Spinal cord (tissue), 10 donors: ENCODE measurements around the gene BAHCC1. TPM values are rescaled to one million over a fixed set of nuclear protein-coding genes. Genes with fewer than 3 reads are reported as not detected.

Experiments used
- DNase-seq, 6 donors: peaks; one replicate each; pipeline versions ENCODE4 v3.0.0 to v3.0.0-alpha.2; 2013 to 2015; ENCODE audit warnings: low spot score in 6 of 6, low read depth in 4 of 6
- H3K27ac ChIP-seq: one replicate; pipeline ENCODE4 v1.5.1; 2013; ENCODE audit warnings: low read depth, low read length, control low read depth
- H3K27me3 ChIP-seq: one replicate; pipeline ENCODE4 v1.6.1; 2013; ENCODE audit warnings: low read length; ENCODE audit not compliant: control insufficient read depth, insufficient read depth
- H3K36me3 ChIP-seq: one replicate; pipeline ENCODE4 v1.6.1; 2013; ENCODE audit warnings: low read length; ENCODE audit not compliant: control insufficient read depth, insufficient read depth
- H3K4me1 ChIP-seq: one replicate; pipeline ENCODE4 v1.6.1; 2013; ENCODE audit warnings: low read length; ENCODE audit not compliant: control insufficient read depth, insufficient read depth
- H3K4me3 ChIP-seq: one replicate; pipeline ENCODE4 v1.5.1; 2013; ENCODE audit warnings: low read depth, low read length, control low read depth
- H3K9me3 ChIP-seq: one replicate; pipeline ENCODE4 v1.6.1; 2013; ENCODE audit warnings: low read length; ENCODE audit not compliant: control insufficient read depth, insufficient read depth
- WGBS: methylation state at CpG from one replicate; pipeline ENCODE4 v1.1.5; 2013; ENCODE audit warnings: missing lambda C conversion rate; ENCODE audit not compliant: insufficient coverage; 5-methylcytosine and 5-hydroxymethylcytosine counted together
- polyA plus RNA-seq, 2 donors: library from polyadenylated mRNA; unstranded; fragments of 120-200 nt; gene quantifications; one replicate each; pipeline ENCODE4 v1.2.1, GENCODE V29; 2013; ENCODE audit not compliant: insufficient read length in 2 of 2
- total RNA-seq, 2 donors: library from RNA; depleted of rRNA in 1 of 2; stranded (reverse); fragments of 120-200 nt in 1 of 2; fragments of >200 nt in 1 of 2; gene quantifications; one replicate each; pipeline versions ENCODE4 v1.2.3 to v1.2.4, GENCODE V29; 2013 to 2014
- donor health status: healthy.

Gene BAHCC1
- total and polyA plus RNA-seq, 4 donors = 9.3 to 33.4 (median 20.5) TPM

DNA sequence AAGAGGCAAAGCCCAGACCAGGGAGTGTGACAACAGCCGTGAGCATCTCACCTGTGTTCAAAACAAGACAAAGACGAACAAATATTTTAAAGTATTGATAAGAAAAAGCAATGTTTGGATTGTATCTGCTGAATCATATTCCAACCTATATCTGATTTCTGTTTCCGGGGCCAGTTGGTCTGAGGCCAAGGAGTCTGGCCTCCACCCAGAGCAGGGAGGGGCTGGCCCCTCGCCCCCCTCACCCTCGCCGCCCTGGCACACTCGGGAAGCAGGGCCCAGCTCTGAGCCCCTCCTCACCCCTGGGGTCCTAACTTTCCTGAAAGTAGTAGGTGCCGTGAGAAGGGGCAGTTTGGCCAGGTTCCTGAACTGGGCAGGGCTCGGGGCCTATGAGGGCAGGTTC is 69.3 kb downstream of the BAHCC1 start:
- DNase-seq = no peak
- Histone ChIP-seq H3K27ac (no peak overlapping the region), H3K9me3 (no peaks in the 10 kb centered on the region), H3K4me1 (peaks cover 43% of the 10 kb centered on the region), H3K36me3 (peaks cover 97% of the 10 kb centered on the region), H3K4me3 (no peak overlapping the region), H3K27me3 (no peaks in the 10 kb centered on the region)
- WGBS = 76% methylated on average over 5 of the region's 9 CpGs

DNA sequence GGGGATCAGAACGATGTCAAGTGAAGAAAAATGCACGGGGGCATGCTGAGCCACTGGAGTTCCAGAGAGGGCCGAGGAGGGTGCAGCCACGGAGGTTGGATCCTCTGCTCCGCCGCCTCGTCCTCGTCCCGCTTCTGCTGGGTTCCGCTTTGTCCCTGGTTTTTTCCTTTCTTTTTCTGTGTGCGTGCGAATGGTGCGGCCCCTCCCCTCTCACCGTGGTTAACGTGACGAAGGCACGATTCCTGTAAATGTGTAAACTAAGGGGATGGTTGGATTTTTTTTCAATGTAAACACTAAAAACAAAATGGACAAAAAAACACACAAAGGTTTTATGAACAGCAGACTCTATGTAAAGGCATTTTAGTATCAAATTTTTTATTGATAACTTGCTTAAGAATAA is 70.7 kb downstream of the BAHCC1 start:
- peak in 1 of 6 donors; percentile 54 for DNase-seq
- H3K9me3 ChIP-seq = no peaks in the 10 kb centered on the region
- no peaks in the 10 kb centered on the region for H3K27me3 ChIP-seq
- peaks cover 42% of the 10 kb centered on the region for H3K4me1 ChIP-seq
- peaks cover 88% of the 10 kb centered on the region for H3K36me3 ChIP-seq
- H3K27ac ChIP-seq = no peak overlapping the region
- H3K4me3 ChIP-seq = no peak overlapping the region
- 18% methylated on average over 2 of the region's 17 CpGs for WGBS

DNA sequence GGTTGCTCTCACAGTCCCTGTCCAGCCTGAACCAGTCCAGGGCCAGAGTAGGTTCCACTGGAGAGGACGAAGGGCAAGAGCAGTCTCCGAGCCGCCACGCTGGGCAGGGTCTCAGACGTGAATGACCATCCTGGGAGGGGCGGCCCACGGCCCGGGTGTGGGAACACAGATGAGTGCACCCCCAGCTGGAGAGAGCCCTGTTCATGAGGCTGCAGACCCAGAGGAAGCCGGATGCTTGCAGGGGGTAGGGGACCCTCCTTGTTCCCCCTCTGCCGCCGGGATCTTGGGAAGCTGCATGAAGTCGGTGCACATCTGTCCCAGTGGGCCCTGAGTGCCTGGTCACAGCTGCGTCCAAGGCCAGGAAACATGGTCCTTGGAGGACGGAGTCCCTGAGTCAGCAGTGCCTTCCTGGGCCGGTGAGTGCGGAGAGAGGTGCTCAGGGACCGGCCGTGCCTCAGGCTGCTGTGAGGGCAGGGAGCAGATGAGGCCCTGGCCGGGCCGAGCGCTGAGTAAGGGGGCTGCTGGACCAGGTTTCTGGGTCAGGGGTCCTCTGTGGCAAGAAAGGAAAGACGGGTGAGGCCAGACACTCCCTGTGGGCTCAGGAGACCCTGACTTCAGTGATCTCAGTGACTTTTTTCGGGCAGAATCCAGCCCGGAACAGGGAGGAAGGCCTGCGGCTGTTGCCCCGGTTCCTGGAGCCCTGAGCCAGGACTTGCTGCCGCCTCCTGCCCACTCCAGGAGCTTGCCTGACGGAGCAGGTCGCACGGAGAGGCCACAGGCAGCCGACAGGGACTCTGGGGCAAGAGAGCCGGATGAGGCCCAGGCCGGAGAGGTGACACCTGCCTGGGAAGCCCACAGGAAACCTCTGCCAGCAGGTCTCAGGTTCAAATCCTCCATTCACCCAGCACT is 71.6 kb downstream of the BAHCC1 start:
- Histone ChIP-seq H3K4me1 (peaks cover 51% of the 10 kb centered on the region), H3K4me3 (no peak overlapping the region), H3K27me3 (no peaks in the 10 kb centered on the region), H3K9me3 (no peaks in the 10 kb centered on the region), H3K27ac (no peak overlapping the region), H3K36me3 (peaks cover 79% of the 10 kb centered on the region)
- DNase-seq = no peak
- WGBS = 76% methylated on average over 33 of the region's 33 CpGs

DNA sequence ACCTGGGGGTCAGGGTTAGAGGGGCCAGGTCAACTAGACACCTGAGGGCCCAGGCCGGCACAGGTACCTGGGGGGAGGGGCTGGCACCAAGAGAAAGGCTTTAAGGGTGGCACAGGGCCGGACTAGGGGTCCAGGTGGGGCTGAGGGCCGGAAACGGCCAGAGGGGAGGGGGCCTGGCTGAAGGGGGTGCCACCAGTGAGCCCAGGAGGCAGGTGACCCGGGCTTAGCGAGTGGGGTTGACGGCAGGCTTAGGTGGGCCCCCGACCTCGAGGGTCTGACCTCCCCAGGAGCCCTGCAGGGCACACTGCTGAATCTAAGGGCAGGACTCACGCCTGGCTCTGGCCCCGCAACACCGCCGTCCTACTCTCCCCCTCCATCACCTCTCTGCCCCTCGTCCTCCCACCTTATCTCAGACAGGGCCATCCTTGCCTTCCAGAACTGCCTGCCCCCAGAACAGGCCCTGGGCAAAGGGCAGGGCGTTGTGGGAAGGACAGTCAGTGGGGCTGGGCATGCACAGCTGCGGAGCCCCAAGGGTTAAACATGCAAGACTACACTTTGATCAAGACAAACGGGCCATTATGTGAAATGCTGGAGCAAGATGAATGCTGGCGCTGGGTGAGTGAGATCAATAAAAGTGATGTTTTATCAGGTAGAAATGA is 73.0 kb downstream of the BAHCC1 start:
- H3K9me3 ChIP-seq = no peaks in the 10 kb centered on the region
- no peak overlapping the region for H3K27ac ChIP-seq
- 65% methylated on average over 17 of the region's 18 CpGs for WGBS
- peaks cover 65% of the 10 kb centered on the region for H3K36me3 ChIP-seq
- DNase-seq = peak in 2 of 6 donors; percentile 39 to 64
- peaks cover 65% of the 10 kb centered on the region for H3K4me1 ChIP-seq
- no peak overlapping the region for H3K4me3 ChIP-seq
- no peaks in the 10 kb centered on the region for H3K27me3 ChIP-seq

DNA sequence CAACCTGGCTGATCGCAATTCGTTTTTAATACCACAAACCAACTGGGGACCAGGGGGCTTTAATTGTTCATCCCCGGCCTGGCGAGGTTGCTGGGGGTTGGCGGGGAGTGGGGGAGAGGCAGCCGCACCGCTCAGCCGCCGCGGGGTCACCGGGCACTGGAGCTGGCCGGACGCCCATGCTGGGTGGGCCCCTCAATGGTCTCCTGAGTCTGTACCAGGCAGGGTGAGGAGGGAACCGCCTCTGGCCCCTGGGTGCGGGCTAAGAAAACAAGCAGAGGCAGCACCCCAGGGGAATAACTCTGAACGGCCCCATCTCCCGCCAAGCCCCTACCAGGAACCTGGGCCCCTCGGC is 73.5 kb downstream of the BAHCC1 start:
- WGBS = 35% methylated on average over 14 of the region's 18 CpGs
- Histone ChIP-seq H3K4me3 (no peak overlapping the region), H3K27ac (no peak overlapping the region)

DNA sequence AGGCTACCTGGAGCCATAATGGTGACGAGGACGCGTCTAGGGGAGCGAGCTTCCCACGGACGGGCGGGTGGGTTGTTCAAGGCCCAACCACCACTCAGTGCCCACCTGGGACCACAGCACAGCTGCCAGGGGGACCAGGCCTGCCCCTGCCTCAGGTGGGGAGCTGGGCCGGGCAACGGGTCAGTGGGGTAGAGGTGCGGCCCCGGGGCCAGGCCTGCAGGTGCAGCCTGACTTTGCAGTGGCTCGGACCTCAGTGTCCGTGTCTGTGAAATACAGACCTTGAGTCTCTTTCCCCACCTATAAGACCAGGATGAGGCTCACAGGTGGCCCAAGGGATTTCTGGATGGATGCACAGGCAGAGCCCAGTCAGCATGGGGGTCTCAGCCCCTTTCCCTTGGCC is 74.0 kb downstream of the BAHCC1 start:
- peaks cover 55% of the 10 kb centered on the region for H3K36me3 ChIP-seq
- no peak overlapping the region for H3K27ac ChIP-seq
- H3K9me3 ChIP-seq = no peaks in the 10 kb centered on the region
- no peak for DNase-seq
- H3K27me3 ChIP-seq = no peaks in the 10 kb centered on the region
- no peak overlapping the region for H3K4me3 ChIP-seq
- 90% methylated on average over 10 of the region's 13 CpGs for WGBS
- peaks cover 65% of the 10 kb centered on the region for H3K4me1 ChIP-seq

More for the DNA sequence above, 73.5 kb downstream of the BAHCC1 start:
- H3K9me3 ChIP-seq = no peaks in the 10 kb centered on the region
- no peak for DNase-seq
- H3K4me1 ChIP-seq = peaks cover 65% of the 10 kb centered on the region
- peaks cover 60% of the 10 kb centered on the region for H3K36me3 ChIP-seq
- no peaks in the 10 kb centered on the region for H3K27me3 ChIP-seq

DNA sequence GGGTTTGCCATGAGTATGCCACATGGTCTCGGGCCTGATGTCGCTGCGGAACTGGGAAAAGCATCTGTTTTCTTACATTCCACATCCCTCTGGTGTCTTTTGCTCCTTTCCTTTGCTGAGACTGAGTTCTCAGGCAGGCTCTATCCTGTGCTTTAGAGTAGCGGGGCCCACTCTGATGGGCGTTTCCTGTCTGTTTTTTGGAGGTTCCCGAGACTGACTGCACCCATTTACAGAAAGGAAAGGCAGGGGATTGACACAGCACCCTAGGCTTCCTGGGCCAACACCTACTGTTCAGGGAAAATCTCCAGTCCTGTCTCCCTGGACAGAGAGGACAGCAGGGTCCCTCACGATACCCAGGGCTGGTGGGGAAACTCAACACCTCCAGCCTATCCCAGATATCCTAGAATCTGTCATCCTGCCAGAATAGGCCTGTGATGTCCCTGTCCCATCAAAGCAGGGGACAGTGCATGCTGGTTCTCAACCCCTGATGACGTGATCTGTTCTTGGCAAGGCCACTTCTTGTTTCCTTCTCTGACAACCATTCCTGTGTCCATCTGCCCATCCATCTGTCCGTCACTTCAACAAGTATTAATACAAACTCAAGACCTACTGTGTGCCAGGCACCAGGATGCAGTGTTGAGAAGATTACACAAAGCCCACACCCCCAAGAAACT is 75.2 kb downstream of the BAHCC1 start:
- Histone ChIP-seq H3K27me3 (no peaks in the 10 kb centered on the region), H3K36me3 (peaks cover 43% of the 10 kb centered on the region), H3K9me3 (no peaks in the 10 kb centered on the region), H3K4me3 (no peak overlapping the region), H3K27ac (no peak overlapping the region), H3K4me1 (peaks cover 60% of the 10 kb centered on the region)
- no peak for DNase-seq
- 89% methylated on average over 9 of the region's 9 CpGs for WGBS

DNA sequence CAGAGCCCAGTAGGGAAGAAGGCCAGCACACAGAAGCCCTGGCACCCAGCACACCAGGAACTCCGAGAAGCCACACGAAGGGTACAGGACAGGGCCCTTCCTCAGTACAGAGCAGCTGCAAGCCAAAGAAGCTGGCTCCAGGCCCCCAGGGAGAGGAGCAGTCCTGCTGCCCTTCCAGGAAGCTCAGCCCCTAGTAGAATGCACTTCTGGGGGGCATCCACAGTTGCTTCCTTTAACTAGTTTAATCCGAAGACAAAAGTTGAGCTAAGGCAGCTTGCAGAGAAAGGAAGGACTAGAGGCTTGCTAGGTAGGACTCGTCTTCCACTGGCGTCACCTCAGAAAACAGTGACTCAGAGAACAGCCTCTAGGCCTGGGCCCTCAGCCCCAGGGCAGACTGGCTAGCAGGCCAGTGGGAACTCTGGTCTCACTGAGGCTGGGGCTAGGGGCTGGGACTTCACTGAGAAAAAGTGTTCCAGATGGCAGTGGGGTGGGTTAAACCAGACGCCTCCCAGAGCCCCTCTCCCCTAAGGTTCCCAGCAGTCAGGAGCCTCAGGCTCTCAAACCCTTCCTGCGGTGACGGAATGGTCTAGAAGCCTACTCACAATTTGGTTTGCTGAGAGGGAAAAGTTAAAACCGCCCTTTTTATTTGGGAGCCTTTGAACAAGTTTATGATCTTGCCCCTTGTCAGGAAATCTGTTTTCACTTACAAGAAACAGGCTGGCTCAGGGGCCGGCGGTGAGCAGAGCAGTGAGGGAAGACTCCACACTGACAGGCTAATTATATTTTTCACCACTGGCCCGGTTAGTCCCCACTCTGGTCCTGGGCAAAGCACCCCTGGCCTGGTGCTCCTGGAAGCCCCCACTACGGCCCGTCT is 75.9 kb downstream of the BAHCC1 start:
- Histone ChIP-seq H3K27me3 (no peaks in the 10 kb centered on the region), H3K4me1 (peaks cover 60% of the 10 kb centered on the region), H3K4me3 (peak overlapping the region; percentile 39), H3K9me3 (no peaks in the 10 kb centered on the region), H3K27ac (no peak overlapping the region), H3K36me3 (peaks cover 37% of the 10 kb centered on the region)
- WGBS = 71% methylated on average over 8 of the region's 14 CpGs
- no peak for DNase-seq
